Esophagus squamous epithelium (tissue), 4 donors: Measurements from ENCODE around the gene NIN.

Source experiments
- POLR2A ChIP-seq, 4 donors: fragments of 450-650 bp; IDR thresholded peaks; one replicate each; pipeline ENCODE4 v1.6.1; 2017; ENCODE audit warnings: antibody characterized with exemption in 4 of 4, mild to moderate bottlenecking in 4 of 4, moderate library complexity in 3 of 4
- TF ChIP-seq, protein P1 (sequence below), 6 experiments: fragments of 450-650 bp in 4 of 6; fragments of 200-600 bp in 2 of 6; sonication (generic) in 2 of 6; IDR thresholded peaks; one replicate each; pipeline ENCODE4 v1.5.1; 2016 to 2019; ENCODE audit warnings: antibody characterized with exemption in 6 of 6, mild to moderate bottlenecking in 4 of 6, moderate library complexity in 4 of 6

DNA sequence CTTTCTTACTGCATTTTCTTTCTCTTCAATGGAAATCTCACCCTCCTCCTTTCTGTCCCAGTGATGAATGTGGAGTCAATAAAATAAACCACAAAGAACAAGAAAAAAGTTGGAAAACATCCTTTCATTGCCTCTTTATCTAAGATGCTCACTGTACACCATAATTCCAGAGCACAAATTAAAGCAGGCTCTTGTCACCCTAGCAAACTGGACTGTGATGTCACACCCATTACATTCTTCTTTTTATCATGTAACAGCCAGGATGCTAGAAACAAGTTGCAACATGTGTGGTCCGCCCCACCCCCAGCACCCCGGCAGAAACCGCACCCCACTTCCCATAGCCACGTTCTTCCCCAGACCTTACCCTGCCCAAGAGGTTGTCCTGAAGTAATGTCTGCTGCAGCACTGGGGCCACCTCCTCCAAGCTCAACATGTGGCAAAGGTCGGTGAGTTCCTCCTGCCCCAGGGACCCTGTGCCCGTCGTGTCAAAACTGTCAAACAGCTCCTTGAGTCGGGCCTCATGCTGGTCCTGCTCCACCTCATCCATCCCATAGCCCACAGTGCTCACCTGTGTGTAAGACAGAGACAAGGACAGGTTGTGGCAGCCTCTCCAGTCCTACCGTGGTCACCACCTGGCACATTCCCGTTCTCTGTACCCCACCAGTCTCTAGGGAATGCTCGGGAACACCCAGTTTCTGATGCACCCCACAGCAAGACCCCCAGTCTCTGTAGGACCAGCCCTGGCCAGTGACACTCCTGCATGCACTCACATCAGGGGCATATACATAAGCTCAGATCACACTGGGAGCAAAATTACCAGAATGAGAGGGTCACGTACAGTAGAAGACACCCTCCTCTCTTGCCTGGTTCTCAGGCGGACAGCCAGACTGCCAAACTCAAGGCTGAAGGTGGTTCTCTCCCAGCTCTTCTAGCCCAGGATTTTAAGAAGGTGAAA, 9.2 kb downstream of the NIN start:
- TF ChIP-seq, protein P1, sequence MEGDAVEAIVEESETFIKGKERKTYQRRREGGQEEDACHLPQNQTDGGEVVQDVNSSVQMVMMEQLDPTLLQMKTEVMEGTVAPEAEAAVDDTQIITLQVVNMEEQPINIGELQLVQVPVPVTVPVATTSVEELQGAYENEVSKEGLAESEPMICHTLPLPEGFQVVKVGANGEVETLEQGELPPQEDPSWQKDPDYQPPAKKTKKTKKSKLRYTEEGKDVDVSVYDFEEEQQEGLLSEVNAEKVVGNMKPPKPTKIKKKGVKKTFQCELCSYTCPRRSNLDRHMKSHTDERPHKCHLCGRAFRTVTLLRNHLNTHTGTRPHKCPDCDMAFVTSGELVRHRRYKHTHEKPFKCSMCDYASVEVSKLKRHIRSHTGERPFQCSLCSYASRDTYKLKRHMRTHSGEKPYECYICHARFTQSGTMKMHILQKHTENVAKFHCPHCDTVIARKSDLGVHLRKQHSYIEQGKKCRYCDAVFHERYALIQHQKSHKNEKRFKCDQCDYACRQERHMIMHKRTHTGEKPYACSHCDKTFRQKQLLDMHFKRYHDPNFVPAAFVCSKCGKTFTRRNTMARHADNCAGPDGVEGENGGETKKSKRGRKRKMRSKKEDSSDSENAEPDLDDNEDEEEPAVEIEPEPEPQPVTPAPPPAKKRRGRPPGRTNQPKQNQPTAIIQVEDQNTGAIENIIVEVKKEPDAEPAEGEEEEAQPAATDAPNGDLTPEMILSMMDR (IDR thresholded peaks at IDR 0.05) = no peak
- no peak for TF ChIP-seq POLR2A (IDR thresholded peaks at IDR 0.05)
